KOPT-K1 (cell line): ENCODE results near the gene TSPAN18.
"Not testable (repeated sequence)": the region's sequence is repeated elsewhere in the genome, so short reads cannot be mapped to it uniquely, and the experiment has no call there.

Experiments used
- H3K27ac ChIP-seq: fragments of 200-600 bp; sonication (generic); 2 replicates; pipeline ENCODE4 v1.5.1; 2016; ENCODE audit warnings: antibody characterized with exemption, mild to moderate bottlenecking, low read depth, low read length; ENCODE audit not compliant: poor library complexity, severe bottlenecking
- H3K36me3 ChIP-seq: fragments of 200-600 bp; sonication (generic); 2 replicates; pipeline ENCODE4 v1.5.1; 2017; ENCODE audit warnings: antibody characterized with exemption, mild to moderate bottlenecking, low read length, moderate library complexity; ENCODE audit not compliant: insufficient read depth
- H3K9me3 ChIP-seq: fragments of 200-600 bp; sonication (generic); 2 replicates; pipeline ENCODE4 v1.5.1; 2017; ENCODE audit warnings: antibody characterized with exemption, low read length, mild to moderate bottlenecking; ENCODE audit not compliant: insufficient read depth, poor library complexity, severe bottlenecking

Gene TSPAN18

GRCh38 chr11:44863231-44863630 is 136.5 kb downstream of the TSPAN18 start:
- no peak overlapping the region for H3K27ac ChIP-seq
- no peaks in the 10 kb centered on the region for H3K36me3 ChIP-seq
- H3K9me3 ChIP-seq: no peaks in the 10 kb centered on the region

DNA sequence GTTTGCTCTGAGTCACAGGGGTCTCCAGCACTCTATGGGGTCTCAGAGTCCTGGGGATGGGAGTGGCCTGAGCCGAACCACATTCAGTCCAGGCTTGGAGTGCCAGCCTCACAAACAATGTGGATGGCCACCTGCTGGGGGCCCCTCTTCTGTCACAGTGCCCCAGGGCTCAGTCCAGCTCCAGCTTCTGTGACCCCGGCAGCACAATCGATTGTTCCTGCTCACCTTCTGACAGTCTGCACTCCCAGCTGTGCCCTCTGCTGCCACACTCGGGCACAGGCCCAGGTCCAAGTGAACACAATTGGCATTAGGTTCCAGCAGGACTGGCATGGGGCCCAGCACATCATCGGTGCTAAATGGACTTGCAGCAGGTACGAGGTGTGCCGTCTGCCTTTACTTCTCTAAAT is 139.1 kb downstream of the TSPAN18 start:
- Histone ChIP-seq H3K9me3 (no peaks in the 10 kb centered on the region), H3K27ac (no peak overlapping the region), H3K36me3 (no peaks in the 10 kb centered on the region)

GRCh38 chr11:44866286-44866685 is 139.5 kb downstream of the TSPAN18 start:
- Histone ChIP-seq H3K27ac (no peak overlapping the region), H3K36me3 (no peaks in the 10 kb centered on the region), H3K9me3 (peaks cover 3% of the 10 kb centered on the region)

DNA sequence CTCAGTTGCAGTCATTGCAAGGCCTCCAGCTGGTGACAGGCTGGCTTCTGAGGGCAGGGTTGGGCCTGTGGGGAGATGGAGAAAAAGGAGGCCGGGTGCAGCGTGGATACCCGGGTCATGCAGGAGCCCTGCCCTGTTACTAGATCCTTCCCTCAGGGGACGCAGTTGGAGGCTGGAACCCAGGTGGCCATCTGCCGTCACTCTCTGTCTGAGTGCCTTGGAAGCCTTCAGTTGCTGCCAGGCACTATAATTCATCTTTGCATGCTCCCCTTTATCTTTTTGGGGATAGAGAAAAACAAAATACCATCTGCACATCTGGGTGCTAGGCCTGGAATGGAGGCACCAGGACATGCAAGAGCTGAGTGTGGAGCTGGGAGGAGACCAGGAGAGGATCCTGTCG is 141.3 kb downstream of the TSPAN18 start:
- Histone ChIP-seq H3K27ac (no peak overlapping the region), H3K36me3 (no peaks in the 10 kb centered on the region), H3K9me3 (peaks cover 6% of the 10 kb centered on the region)

DNA sequence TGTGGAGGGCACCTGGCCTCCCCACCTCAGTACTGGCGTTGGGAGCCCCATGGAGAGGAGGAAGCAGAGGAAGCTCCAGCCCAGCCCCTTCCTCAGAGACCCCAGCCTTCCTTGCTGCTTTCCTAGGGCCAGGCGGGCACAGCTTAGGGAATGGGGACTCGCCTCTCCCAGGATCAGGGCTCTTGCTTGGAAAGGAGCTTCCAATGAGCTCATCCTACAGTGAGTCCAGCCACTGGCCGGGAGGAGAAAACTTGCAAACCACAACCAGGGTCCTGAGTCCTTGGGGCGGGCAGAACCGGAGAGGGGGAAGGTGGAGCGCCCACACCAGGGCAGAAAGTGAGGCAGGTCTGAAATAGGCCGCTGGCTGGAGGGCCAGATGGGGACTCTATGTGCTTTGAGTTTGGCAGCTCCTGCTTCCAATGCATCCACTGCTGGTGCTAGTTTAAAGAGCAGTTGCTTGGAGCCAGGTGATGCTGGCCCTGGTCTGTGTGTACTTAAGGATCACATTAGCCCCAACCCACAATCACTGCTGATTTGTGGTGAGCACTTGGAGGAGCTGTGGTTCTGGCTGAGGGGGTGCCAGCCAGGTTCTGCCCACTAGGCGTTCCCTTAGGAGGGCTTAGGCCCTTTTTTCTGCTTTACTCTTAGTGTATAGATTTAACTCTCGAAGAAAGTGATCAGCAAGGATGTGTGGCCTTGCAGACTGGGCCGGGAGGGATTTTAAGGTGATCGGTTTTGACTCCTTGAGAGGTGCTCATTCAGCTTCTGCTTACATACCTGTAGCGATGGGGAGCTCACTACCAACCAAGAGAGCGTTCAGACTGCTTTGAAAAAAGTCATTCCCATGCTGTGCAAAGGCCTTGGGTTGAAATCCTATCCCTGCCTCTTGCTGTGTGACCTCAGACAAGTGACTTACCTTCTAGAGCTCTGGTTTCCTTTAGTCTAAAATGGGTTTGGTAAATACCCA is 142.0 kb downstream of the TSPAN18 start:
- no peak overlapping the region for H3K27ac ChIP-seq
- peaks cover 6% of the 10 kb centered on the region for H3K9me3 ChIP-seq
- no peaks in the 10 kb centered on the region for H3K36me3 ChIP-seq

DNA sequence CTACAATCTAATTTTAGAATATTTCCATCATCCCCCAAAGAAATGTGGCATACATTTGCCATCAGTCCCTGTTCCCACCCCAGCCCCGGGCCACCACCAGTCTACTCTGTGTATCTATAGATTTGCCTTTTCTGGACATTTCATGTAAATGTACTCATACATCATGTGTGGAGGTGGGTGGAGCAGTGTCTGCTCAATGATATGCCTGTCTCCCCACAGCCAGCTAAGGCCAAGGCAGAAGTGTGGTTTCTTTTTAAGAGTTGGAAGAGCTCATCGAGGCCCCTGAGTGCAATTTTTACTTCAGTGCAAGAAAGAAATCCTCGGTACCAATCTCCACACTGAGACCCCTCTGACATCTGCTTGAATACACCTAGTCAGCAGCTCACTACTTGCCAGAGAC is 143.4 kb downstream of the TSPAN18 start:
- Histone ChIP-seq H3K36me3 (no peaks in the 10 kb centered on the region), H3K27ac (no peak overlapping the region), H3K9me3 (peaks cover 6% of the 10 kb centered on the region)

- H3K36me3 ChIP-seq: no peaks in the 10 kb centered on the region
- H3K27ac ChIP-seq: no peak overlapping the region
- H3K9me3 ChIP-seq: peaks cover 6% of the 10 kb centered on the region
Measured at GRCh38 chr11:44870615-44871176, 143.9 kb downstream of the TSPAN18 start.

DNA sequence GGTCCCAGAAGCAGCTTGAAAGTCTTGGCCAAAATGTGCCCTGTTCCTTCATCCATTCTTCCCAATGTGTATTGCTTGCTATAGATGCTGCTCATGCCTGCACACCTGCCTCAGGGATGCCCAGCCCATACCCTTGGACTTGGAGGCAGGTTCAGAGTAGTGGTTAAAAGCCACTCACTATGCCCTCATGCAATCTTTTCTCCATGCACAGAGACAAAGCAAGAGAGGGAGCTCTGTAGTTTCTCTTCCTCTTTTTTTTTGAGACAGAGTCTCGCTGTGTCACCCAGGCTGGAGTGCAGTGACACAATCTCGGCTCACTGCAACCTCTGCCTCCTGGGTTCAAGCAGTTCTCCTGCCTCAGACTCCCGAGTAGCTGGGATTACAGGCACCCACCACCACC is 144.9 kb downstream of the TSPAN18 start:
- not testable (repeated sequence) for H3K9me3 ChIP-seq, H3K36me3 ChIP-seq, H3K27ac ChIP-seq

- H3K36me3 ChIP-seq: no peaks in the 10 kb centered on the region
- no peak overlapping the region for H3K27ac ChIP-seq
- peaks cover 6% of the 10 kb centered on the region for H3K9me3 ChIP-seq
Measured at GRCh38 chr11:44872556-44872955, 145.8 kb downstream of the TSPAN18 start.

GRCh38 chr11:44873537-44873936 is 146.8 kb downstream of the TSPAN18 start:
- Histone ChIP-seq H3K27ac (no peak overlapping the region), H3K36me3 (no peaks in the 10 kb centered on the region), H3K9me3 (peaks cover 6% of the 10 kb centered on the region)

DNA sequence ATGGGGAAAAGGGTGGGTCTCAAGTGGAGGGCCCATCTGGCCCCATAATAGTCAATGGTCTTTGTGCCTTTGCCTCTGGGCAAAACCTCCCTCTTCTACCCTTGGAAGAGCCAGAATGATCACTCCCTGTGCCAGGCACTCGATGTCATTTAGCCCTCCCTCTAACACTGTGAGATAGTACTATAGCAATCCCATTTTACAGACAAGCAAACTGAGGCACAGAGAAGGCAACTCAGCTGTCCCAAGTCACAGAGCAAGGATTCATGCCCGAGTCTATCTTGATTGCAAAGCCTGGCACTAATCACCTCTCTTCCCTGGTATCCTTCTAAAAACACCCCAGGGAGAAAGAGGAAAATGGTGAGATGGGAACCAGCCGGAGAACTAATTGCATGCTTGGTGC is 147.5 kb downstream of the TSPAN18 start:
- peaks cover 6% of the 10 kb centered on the region for H3K9me3 ChIP-seq
- H3K36me3 ChIP-seq: no peaks in the 10 kb centered on the region
- H3K27ac ChIP-seq: no peak overlapping the region

- no peak overlapping the region for H3K27ac ChIP-seq
- no peaks in the 10 kb centered on the region for H3K36me3 ChIP-seq
- H3K9me3 ChIP-seq: peaks cover 6% of the 10 kb centered on the region
Measured at GRCh38 chr11:44875037-44875436, 148.3 kb downstream of the TSPAN18 start.

DNA sequence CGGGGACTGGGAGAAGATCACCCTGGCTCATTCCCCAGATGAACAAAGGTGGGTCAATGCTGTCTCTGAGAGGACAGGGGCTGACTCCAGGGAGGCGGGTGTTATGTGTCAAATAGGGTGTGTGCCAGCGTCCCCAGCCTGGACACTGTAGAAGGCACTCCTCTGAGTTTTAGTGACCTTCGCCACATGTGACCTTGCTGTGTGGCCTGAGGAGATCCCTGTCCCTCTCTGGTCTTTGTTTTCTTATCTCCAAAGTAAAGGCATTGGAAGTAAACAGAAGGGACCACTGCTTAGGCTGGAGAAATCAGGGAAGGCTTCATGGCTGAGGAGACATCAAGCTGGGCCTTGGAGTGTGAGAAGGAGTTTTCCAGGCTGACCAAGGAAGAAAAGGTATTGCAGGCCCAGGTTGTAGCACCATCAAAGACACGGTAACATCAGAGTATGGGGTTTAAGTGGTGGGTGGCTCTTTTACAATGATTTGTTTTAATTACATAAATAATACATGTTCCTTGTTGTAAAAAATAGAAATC is 149.5 kb downstream of the TSPAN18 start:
- H3K36me3 ChIP-seq: no peaks in the 10 kb centered on the region
- H3K9me3 ChIP-seq: peaks cover 3% of the 10 kb centered on the region
- no peak overlapping the region for H3K27ac ChIP-seq

GRCh38 chr11:44876906-44877305 is 150.1 kb downstream of the TSPAN18 start:
- H3K36me3 ChIP-seq: no peaks in the 10 kb centered on the region
- H3K27ac ChIP-seq: no peak overlapping the region
- H3K9me3 ChIP-seq: no peaks in the 10 kb centered on the region

- no peak overlapping the region for H3K27ac ChIP-seq
- H3K9me3 ChIP-seq: no peaks in the 10 kb centered on the region
- no peaks in the 10 kb centered on the region for H3K36me3 ChIP-seq
Measured at GRCh38 chr11:44877571-44878497, 151.1 kb downstream of the TSPAN18 start.
